HK-2 (cell line): ENCODE measurements around the gene CEACAM21.

Source experiments
- DNase-seq: peaks from one replicate; pipeline ENCODE4 v3.0.0-alpha.2; 2018; ENCODE audit not compliant: unreplicated experiment

The CEACAM21 gene

DNA sequence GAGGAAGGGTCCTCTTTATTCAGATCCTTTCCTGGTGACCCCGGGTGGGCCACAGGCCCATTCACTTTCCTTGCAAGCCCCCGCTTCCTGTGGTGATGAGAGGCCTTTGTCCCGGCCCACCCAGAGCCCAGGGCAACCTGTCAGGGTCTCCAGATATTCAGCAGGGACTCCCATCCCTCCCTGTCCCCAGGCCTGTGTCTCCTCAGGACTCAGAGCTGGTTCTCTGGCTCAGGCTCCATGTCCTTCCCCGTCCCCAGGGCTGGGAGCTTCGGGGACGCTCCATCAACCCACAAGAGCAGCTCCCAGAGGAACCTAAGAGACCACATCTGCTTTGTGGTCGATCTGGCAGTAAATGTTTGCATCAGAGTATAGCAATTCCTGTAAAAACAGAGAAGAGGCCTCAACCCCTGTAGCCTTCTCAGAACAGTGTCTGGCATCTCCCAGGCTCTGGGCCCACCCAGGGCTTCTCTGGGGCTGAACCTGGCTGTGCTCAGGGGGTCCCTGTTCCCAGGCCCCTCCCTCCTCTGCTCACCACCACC, 43.1 kb downstream of the CEACAM21 start:
- no peak for DNase-seq

DNA sequence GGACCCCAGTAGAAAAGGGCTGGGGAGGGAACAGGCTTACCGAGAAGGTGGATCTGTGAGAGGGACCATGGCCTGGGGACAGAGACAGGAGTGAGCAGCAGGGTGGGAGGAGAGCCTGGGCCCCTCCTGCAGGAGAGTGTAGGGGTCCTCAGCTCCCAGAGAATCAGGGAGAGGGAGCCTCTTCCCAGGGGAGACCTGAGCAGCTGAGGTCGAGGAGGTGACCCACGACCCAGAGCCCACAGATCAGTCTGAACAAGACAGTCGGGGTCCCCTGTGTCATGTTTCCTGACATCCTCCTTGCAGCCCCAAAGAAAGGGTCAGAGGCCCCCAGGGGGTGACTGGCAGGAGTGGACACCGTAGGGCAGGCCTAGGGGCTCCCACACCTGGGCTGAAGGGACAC, 44.2 kb downstream of the CEACAM21 start:
- DNase-seq: no peak

DNA sequence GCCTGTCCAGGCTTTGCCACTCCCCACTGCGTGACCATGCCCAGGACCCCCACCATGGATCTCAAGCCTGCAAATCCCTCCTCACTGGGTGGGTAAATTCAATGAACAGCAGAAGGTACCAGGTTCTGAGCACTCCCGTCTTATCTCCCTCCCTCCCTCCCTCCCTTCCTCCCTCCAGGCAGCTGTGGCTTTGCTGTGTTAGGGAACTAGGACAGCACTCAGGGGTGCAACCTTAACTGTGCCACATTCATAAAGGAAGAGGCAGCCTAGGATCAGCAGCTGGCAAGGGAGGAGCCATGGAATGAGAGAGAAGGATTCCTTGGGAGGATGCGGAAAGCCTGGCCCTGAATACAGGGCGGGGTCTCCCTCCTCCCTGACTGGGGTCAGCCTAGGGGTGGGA, 45.3 kb downstream of the CEACAM21 start:
- DNase-seq: no peak

DNA sequence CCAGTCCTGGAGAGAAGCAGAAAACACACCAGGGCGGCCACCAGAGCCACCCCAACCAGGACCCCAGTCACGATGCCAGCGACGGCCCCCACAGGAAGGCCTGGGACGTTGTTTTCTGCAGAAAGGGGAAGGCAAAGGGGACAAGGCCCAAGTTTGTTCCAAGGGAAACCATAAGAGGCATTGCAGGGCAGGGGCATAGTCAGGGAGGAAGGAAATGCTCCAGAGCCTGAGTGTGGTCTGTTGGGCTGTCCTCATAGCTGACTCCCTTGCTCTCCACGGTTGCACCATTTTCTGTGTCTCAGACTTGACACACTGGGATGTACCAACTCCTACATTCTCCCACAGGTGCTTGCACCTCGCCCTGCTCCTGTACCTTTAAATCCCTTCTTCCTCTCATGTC, 45.7 kb downstream of the CEACAM21 start:
- DNase-seq: no peak

DNA sequence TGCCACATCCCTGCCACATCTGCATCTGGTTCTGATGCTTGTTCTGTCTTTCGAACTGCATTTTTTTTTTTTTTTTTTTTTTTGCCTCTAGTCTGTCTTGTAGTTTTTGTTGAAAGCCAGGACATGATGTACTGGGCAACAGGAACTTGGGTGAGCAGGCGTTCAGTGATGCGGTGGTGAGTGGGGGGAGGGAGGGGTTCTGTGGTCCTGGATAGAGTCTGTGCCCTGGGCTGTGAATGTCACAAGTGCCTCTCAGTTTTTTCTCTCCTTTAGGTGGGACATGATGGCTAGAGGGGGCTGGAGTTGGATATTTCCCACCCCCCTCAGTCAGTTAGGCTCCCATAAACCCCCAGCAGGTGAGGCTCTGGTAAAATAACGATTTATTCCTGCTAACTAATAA, 47.4 kb downstream of the CEACAM21 start:
- DNase-seq: no peak

DNA sequence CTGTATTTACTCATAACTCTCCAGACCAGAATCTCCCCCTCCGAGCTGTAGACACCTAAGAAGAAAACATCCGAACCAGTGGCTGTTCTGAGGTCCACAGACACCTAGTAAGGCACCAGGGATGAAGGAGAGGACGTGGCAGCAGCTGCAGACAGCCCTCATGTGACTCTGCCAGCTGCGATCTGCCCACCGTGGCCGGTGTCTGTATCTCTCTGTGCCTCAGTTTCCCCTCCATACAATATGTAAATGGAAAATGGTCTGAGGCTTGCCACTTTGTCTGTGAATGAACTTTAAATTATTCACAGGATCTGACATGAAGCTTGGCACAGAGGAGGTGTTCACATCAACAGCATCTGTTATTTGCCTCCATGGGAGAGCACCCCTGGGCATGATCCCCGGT, 48.5 kb downstream of the CEACAM21 start:
- no peak for DNase-seq

DNA sequence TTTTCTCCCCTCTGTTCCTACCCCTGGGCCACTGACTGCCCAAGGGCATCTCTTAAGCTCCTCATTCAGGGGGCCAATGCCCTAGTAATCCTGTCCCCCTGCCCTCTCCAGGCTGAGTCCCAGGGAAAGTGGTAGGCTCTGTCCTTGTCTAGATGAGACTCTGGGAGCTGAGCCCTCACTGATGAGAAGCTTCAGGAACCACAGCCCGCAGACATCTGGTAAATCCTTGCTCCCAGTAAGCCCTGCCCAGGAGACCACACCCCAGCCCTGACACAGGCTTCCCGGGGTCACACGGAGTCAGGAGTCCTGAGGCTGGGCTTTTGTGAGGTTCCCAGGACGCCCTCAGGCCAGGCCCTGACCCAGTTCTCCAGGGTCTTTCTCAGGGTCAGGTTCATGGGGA, 49.0 kb downstream of the CEACAM21 start:
- DNase-seq: no peak

DNA sequence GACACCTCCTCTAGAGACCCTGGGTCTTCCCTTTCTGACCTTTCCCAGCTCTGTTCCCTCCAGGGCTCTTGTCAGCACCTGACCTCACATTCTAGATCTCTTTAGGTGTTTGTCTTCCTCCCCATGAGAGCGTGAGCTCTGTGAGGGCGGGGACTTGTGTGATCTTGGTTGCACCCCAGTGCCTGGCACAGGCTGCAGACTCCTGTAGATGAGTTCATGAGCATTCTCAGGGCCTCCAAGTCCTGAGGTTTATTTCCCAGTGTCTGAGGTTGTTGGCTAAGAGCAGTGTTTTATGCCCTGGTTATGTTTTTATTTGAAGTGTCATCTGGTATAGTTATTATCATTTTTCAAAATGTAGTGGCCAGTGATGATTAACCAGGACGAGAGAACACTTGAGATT, 50.3 kb downstream of the CEACAM21 start:
- no peak for DNase-seq

DNA sequence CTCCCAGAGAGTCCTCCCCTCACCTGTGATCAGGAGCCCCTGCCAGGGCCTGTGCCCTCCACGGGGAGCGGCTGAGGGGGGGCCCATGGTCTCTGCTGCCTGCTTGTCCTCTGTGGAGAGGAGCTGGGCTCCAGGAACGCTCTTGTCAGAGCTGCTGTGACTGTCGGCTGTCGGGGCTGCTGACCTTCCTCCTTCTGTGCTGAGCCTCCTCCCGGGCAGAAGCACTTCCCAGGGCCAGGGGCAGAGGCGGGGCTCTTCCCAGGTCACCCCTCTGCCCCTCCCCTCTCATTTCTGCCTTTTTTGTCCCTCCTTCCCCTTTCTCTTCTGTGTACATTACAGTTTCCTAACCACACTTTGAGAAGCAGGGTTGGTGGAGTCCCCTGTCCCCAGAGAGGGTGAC, 50.9 kb downstream of the CEACAM21 start, which contains the start of gene CEACAM4:
Gene CEACAM4 (minus strand): TSS at position 198 of the 400 bp plus-strand sequence. CDS start 111 bp downstream, at position 87.
- no peak for DNase-seq

DNA sequence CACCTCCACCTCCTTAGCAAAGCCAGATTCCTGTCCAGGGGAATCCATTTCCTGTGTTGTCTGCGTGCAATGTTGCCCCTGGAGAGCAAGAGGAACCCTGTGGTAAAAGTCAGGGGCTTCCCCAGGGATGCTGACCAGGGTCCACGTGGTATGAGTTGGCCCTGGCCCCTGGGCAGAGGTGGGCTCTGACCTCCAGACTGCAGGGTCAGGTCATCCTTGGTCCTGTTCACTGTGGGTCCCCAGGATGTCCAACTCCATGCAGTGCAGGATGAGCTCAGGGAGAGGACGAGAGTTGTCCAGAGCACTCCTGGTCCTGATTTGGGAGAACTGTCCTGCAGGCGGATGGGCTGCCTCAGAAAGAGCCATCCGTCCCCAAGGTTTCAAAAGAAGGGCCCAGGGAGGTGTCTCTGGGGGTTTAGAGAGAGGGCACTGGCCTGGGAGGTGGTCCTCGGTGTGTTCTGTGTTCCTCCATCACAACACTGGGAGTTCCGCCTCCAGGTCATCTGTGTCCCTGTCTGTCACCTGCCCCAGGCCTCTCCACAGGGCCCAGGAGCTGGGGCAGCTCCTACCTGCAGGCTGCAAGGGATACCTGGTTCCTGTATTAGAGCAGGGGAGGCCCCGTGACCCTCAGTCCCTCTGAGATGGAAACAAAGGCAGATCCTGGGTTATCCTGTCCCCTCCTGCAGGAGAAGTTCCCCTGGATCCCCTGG, 52.2 kb downstream of the CEACAM21 start:
- no peak for DNase-seq
